ENCODE measurements around the gene CLCN1.

Gene CLCN1

GRCh38 chr7:143398616-143399015 lies 82.7 kb downstream of the CLCN1 start:
- DNase-seq (ENCODE audit: low read depth in 2 of 2), result no peak
- no peak overlapping the region for H3K4me3 ChIP-seq (replicated peaks in 1 of 2; ENCODE audit: low read depth in 2 of 2, low read length in 2 of 2)
- TF ChIP-seq CTCF (IDR thresholded peaks at IDR 0.05; ENCODE audit: low read depth, low read length), result no peak

- TF ChIP-seq CTCF (IDR thresholded peaks at IDR 0.05; ENCODE audit: low read depth, low read length), result no peak
- no peak for DNase-seq (ENCODE audit: low read depth in 2 of 2)
- no peak overlapping the region for H3K4me3 ChIP-seq (replicated peaks in 1 of 2; ENCODE audit: low read depth in 2 of 2, low read length in 2 of 2)
Observed at GRCh38 chr7:143399151-143399550, 83.2 kb downstream of the CLCN1 start.

GRCh38 chr7:143399642-143400041 lies 83.7 kb downstream of the CLCN1 start:
- TF ChIP-seq CTCF (IDR thresholded peaks at IDR 0.05; ENCODE audit: low read depth, low read length), result no peak
- DNase-seq (ENCODE audit: low read depth in 2 of 2), result no peak
- H3K4me3 ChIP-seq (replicated peaks in 1 of 2; ENCODE audit: low read depth in 2 of 2, low read length in 2 of 2), result no peak overlapping the region

GRCh38 chr7:143401265-143401664 lies 85.4 kb downstream of the CLCN1 start:
- TF ChIP-seq CTCF (IDR thresholded peaks at IDR 0.05; ENCODE audit: low read depth, low read length), result no peak
- DNase-seq (ENCODE audit: low read depth in 2 of 2), result no peak

More at GRCh38 chr7:143401265-143401664, 85.4 kb downstream of the CLCN1 start:
- H3K4me3 ChIP-seq (replicated peaks in 1 of 2; ENCODE audit: low read depth in 2 of 2, low read length in 2 of 2), result no peak overlapping the region
